Left lung (tissue), 10 donors: ENCODE data around the gene SHANK2. TPM values are rescaled to one million over a fixed set of nuclear protein-coding genes. Genes with fewer than 3 reads are reported as not detected.

Source experiments
- ATAC-seq: fragments of 200-7000 bp; cut with Tn5 transposase; one replicate; pipeline ENCODE4 v1.9.1; 2020; ENCODE audit warnings: moderate library complexity
- DNase-seq, 4 donors: peaks; one replicate each; pipeline ENCODE4 v3.0.0-alpha.2; 2013 to 2020
- H3K27ac ChIP-seq, 2 donors: fragments of 200-600 bp; sonication (generic) in 1 of 2; one replicate each; pipeline versions ENCODE4 v1.5.0 to v1.8.0; 2020 to 2021
- H3K27me3 ChIP-seq, 2 donors: fragments of 200-600 bp; sonication (generic) in 1 of 2; one replicate each; pipeline versions ENCODE4 v1.5.0 to v1.8.0; 2020 to 2021
- H3K36me3 ChIP-seq, 2 donors: fragments of 200-600 bp; sonication (generic) in 1 of 2; one replicate each; pipeline versions ENCODE4 v1.5.0 to v1.8.0; 2020 to 2021
- H3K4me1 ChIP-seq, 2 donors: fragments of 200-600 bp; one replicate each; pipeline ENCODE4 v1.8.0; 2021
- H3K4me3 ChIP-seq, 2 donors: fragments of 200-600 bp; sonication (generic) in 1 of 2; one replicate each; pipeline versions ENCODE4 v1.5.0 to v1.8.0; 2020 to 2021; ENCODE audit warnings: mild to moderate bottlenecking in 1 of 2
- H3K9me3 ChIP-seq, 2 donors: fragments of 200-600 bp; sonication (generic) in 1 of 2; one replicate each; pipeline versions ENCODE4 v1.5.0 to v1.8.0; 2020 to 2021
- intact Hi-C, 2 donors: fragments of 100-400 bp; cut with DNase I; formaldehyde crosslinking; loops; one replicate each; pipeline versions ENCODE4 v1.11.2 to v1.14.2; 2022
- polyA plus RNA-seq, 6 donors: library from polyadenylated mRNA; unstranded; fragments of 120-200 nt; gene quantifications; one replicate each; pipeline ENCODE4 v1.2.1, GENCODE V29; 2013; ENCODE audit not compliant: insufficient read length in 6 of 6
- total RNA-seq, 2 donors: library from RNA; stranded (reverse); fragmentation: NEBNext Ultra II Directional; extraction: Animal tissue kit (Norgen Biotek cat#: 25700); gene quantifications; one replicate each; pipeline ENCODE4 v1.2.1, GENCODE V29; 2021
- TF ChIP-seq, protein P1 (sequence below), 2 donors: fragments of 200-600 bp; sonication (generic) in 1 of 2; IDR thresholded peaks; one replicate each; pipeline versions ENCODE4 v1.5.0 to v1.8.0; 2021; ENCODE audit warnings: antibody characterized with exemption in 2 of 2
- donor health status: DM: no; HTN: yes; CAD: no.
- donor health status: DM: no; HTN: no; CAD: no.

SHANK2 gene
- total and polyA plus RNA-seq, 8 donors: 22.0 to 44.0 (median 26.5) TPM

DNA sequence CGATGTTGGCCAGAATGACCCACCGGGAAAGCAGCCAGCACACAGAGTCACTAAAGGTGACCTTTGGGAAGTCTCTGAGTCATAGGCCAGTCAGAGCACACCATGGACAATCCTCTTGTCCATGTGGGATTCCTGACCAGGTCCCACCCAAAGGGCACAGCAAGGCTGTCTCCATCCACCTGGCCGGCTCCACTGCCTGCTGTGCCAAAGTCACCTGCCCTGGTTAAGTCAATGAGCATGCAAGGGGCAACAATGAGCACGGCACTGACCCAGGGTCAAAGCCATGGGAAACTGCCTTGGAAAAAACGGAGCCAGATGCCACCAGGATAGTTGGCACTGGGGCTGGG lies 49.8 kb downstream of the SHANK2 start:
- Histone ChIP-seq H3K9me3 (no peaks in the 10 kb centered on the region), H3K27ac (no peak overlapping the region), H3K36me3 (no peaks in the 10 kb centered on the region), H3K4me3 (no peak overlapping the region), H3K4me1 (peaks cover 4 to 10% of the 10 kb centered on the region in 2 donors), H3K27me3 (no peaks in the 10 kb centered on the region)
- DNase-seq: no peak
- intact Hi-C loops: no loop called here
- no peak for ATAC-seq
- TF ChIP-seq, protein P1, sequence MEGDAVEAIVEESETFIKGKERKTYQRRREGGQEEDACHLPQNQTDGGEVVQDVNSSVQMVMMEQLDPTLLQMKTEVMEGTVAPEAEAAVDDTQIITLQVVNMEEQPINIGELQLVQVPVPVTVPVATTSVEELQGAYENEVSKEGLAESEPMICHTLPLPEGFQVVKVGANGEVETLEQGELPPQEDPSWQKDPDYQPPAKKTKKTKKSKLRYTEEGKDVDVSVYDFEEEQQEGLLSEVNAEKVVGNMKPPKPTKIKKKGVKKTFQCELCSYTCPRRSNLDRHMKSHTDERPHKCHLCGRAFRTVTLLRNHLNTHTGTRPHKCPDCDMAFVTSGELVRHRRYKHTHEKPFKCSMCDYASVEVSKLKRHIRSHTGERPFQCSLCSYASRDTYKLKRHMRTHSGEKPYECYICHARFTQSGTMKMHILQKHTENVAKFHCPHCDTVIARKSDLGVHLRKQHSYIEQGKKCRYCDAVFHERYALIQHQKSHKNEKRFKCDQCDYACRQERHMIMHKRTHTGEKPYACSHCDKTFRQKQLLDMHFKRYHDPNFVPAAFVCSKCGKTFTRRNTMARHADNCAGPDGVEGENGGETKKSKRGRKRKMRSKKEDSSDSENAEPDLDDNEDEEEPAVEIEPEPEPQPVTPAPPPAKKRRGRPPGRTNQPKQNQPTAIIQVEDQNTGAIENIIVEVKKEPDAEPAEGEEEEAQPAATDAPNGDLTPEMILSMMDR (IDR thresholded peaks at IDR 0.05): no peak

Other genes starting within 250 kb of the SHANK2 start
- 100 to 1,000 TPM in 1 of 2 donors, 10 to 100 TPM in 1; 87.9 to 200 TPM for gene DHCR7, start 195.8 kb upstream of the SHANK2 start, total RNA-seq
- gene DHCR7, start 195.8 kb upstream of the SHANK2 start, polyA plus RNA-seq: 10 to 100 TPM; 14.6 to 37.6 (median 25.7) TPM
- 10 to 100 TPM; 71.4 to 78.9 TPM for gene NADSYN1, start 200.6 kb upstream of the SHANK2 start, total RNA-seq
- 10 to 100 TPM; 53.2 to 66.2 (median 58.6) TPM for gene NADSYN1, start 200.6 kb upstream of the SHANK2 start, polyA plus RNA-seq